SK-N-SH (cell line): ENCODE measurements around the gene VOPP1. TPM values are rescaled to one million over a fixed set of nuclear protein-coding genes. Genes with fewer than 3 reads are reported as not detected.

Experiments
- CTCF ChIA-PET: fragments of 300-600, 350-600 bp; formaldehyde crosslinking; extraction: SDS; loops from one replicate; lab custom pipeline; 2021; lab: Yijun Ruan, JAX
- POLR2A ChIA-PET: fragments of 350-600 bp; sonication (Branson Sonifier 250); formaldehyde crosslinking; extraction: SDS; loops from one replicate; lab custom pipeline; 2020; ENCODE audit warnings: antibody characterized with exemption, inconsistent platforms; lab: Yijun Ruan, JAX
- DNase-seq: peaks from one replicate; pipeline ENCODE4 v3.0.0; 2012
- H2AFZ ChIP-seq: fragments of 200-600 bp; sonication (generic); 2 replicates; pipeline ENCODE4 v1.8.1; 2016; ENCODE audit warnings: antibody characterized with exemption, mild to moderate bottlenecking, low read depth
- H3F3A ChIP-seq: fragments of 200-600 bp; sonication (generic); replicated peaks from 2 replicates; pipeline ENCODE3; 2016; ENCODE audit warnings: antibody characterized with exemption, mild to moderate bottlenecking; ENCODE audit not compliant: insufficient read depth
- H3K27ac ChIP-seq, 2 experiments: fragments of 200-500 bp in 1 of 2; fragments of 200-600 bp in 1 of 2; sonication (Bioruptor generic) in 1 of 2; sonication (generic), shearing (Covaris generic) in 1 of 2; 2 replicates each; pipeline versions ENCODE4 v1.5.1 to v1.6.1; 2014 to 2016; ENCODE audit warnings: low read depth in 2 of 2, inconsistent platforms in 1 of 2, low read length in 1 of 2, mild to moderate bottlenecking in 1 of 2, mixed read lengths in 1 of 2
- H3K27me3 ChIP-seq: fragments of 200-600 bp; sonication (generic), shearing (Covaris generic); 2 replicates; pipeline ENCODE4 v1.6.1; 2016; ENCODE audit warnings: mixed run types; ENCODE audit not compliant: insufficient read depth
- H3K36me3 ChIP-seq, 2 experiments: fragments of 200-500 bp in 1 of 2; fragments of 200-600 bp in 1 of 2; sonication (Bioruptor generic) in 1 of 2; sonication (generic) in 1 of 2; replicated peaks in 1 of 2; 2 replicates each; pipeline versions ENCODE3 to v1.5.1; 2014 to 2016; ENCODE audit warnings: low read length in 1 of 2, mild to moderate bottlenecking in 1 of 2; ENCODE audit not compliant: insufficient read depth in 2 of 2, control insufficient read depth in 1 of 2
- H3K4me1 ChIP-seq, 2 experiments: fragments of 200-500 bp in 1 of 2; fragments of 200-600 bp in 1 of 2; sonication (Bioruptor generic) in 1 of 2; sonication (generic), shearing (Covaris generic) in 1 of 2; 2 replicates each; pipeline versions ENCODE4 v1.5.1 to v1.6.1; 2014 to 2016; ENCODE audit warnings: low read depth in 1 of 2, low read length in 1 of 2, mixed run types in 1 of 2; ENCODE audit not compliant: insufficient read depth in 2 of 2, control insufficient read depth in 1 of 2
- H3K4me2 ChIP-seq: fragments of 200-600 bp; sonication (generic), shearing (Covaris generic); 2 replicates; pipeline ENCODE4 v1.6.1; 2017; ENCODE audit warnings: mixed run types
- H3K4me3 ChIP-seq, 2 experiments: fragments of 200-500 bp in 1 of 2; fragments of 200-600 bp in 1 of 2; sonication (Bioruptor generic) in 1 of 2; sonication (generic), shearing (Covaris generic) in 1 of 2; 2 replicates each; pipeline versions ENCODE4 v1.5.1 to v1.8.1; 2014 to 2016; ENCODE audit warnings: low read depth in 2 of 2, inconsistent platforms in 1 of 2, low read length in 1 of 2, mild to moderate bottlenecking in 1 of 2, mixed read lengths in 1 of 2, moderate library complexity in 1 of 2
- H3K79me2 ChIP-seq: fragments of 200-600 bp; sonication (generic); 2 replicates; pipeline ENCODE4 v1.8.1; 2017; ENCODE audit warnings: mild to moderate bottlenecking; ENCODE audit not compliant: insufficient read depth
- H3K9ac ChIP-seq: fragments of 200-600 bp; sonication (generic); 2 replicates; pipeline ENCODE4 v1.6.1; 2017; ENCODE audit warnings: mixed run types
- H3K9me2 ChIP-seq: fragments of 200-600 bp; sonication (generic); 2 replicates; pipeline ENCODE4 v1.6.1; 2017; ENCODE audit warnings: mixed run types
- H3K9me3 ChIP-seq: fragments of 200-600 bp; sonication (generic); 2 replicates; pipeline ENCODE4 v1.6.1; 2017; ENCODE audit warnings: mixed run types, mild to moderate bottlenecking, moderate library complexity
- H4K20me1 ChIP-seq: fragments of 200-600 bp; sonication (generic); 2 replicates; pipeline ENCODE4 v1.6.1; 2017; ENCODE audit warnings: mild to moderate bottlenecking, mixed run types; ENCODE audit not compliant: insufficient read depth
- ELF1 ChIP-seq: IDR thresholded peaks from 2 replicates; pipeline ENCODE4 v1.4.0; 2012
- EP300 ChIP-seq, 2 experiments: IDR thresholded peaks; 2 replicates each; pipeline versions ENCODE4 v1.4.0 to v1.6.1; 2012; ENCODE audit warnings: borderline replicate concordance in 1 of 2, low read depth in 1 of 2, low read length in 1 of 2
- FOXJ3 ChIP-seq: sonication (generic); formaldehyde crosslinking; IDR thresholded peaks from 2 replicates; pipeline ENCODE4 v1.5.1; 2020; ENCODE audit warnings: mild to moderate bottlenecking, missing genetic modification reagents
- FOXM1 ChIP-seq: IDR thresholded peaks from 2 replicates; pipeline ENCODE4 v1.4.0; 2012; ENCODE audit warnings: low read depth, mild to moderate bottlenecking
- IRF3 ChIP-seq: fragments of 150-350 bp; IDR thresholded peaks from 2 replicates; pipeline ENCODE4 v1.6.1; 2016; ENCODE audit warnings: mild to moderate bottlenecking, low read depth, low read length
- JUND ChIP-seq: IDR thresholded peaks from 2 replicates; pipeline ENCODE4 v1.4.0; 2012
- NRF1 ChIP-seq: IDR thresholded peaks from 2 replicates; pipeline ENCODE4 v1.6.1; 2012; ENCODE audit warnings: low read depth, mild to moderate bottlenecking, low read length
- RAD21 ChIP-seq: IDR thresholded peaks from 2 replicates; pipeline ENCODE4 v1.6.1; 2012; ENCODE audit warnings: mild to moderate bottlenecking, low read length
- REST ChIP-seq: IDR thresholded peaks from 2 replicates; pipeline ENCODE4 v1.6.1; 2012; ENCODE audit warnings: mild to moderate bottlenecking, low read depth, low read length, moderate library complexity
- RFX5 ChIP-seq: IDR thresholded peaks from 2 replicates; pipeline ENCODE4 v1.6.1; 2012; ENCODE audit warnings: mild to moderate bottlenecking, improper control_type of control experiment, low read length
- SMC3 ChIP-seq: IDR thresholded peaks from 2 replicates; pipeline ENCODE4 v1.6.1; 2012; ENCODE audit warnings: low read depth, low read length, improper control_type of control experiment
- TAF1 ChIP-seq: IDR thresholded peaks from 2 replicates; pipeline ENCODE4 v1.6.1; 2012; ENCODE audit warnings: low read depth, mild to moderate bottlenecking, low read length, moderate library complexity, borderline replicate concordance
- USF1 ChIP-seq: IDR thresholded peaks from 2 replicates; pipeline ENCODE4 v1.4.0; 2012; ENCODE audit warnings: low read depth, borderline replicate concordance
- WGBS: methylation state at CpG from one replicate; pipeline ENCODE4 v1.1.6; 2017; ENCODE audit warnings: low lambda C conversion rate; 5-methylcytosine and 5-hydroxymethylcytosine counted together
- polyA plus RNA-seq, 3 experiments: library from polyadenylated mRNA; depleted of rRNA; stranded (reverse); fragments of >200 nt; gene quantifications; 2 replicates each; pipeline ENCODE4 v1.2.3, GENCODE V29; 2012
- TF ChIP-seq, protein P1 (sequence below): IDR thresholded peaks from 2 replicates; pipeline ENCODE4 v1.4.0; 2012; ENCODE audit warnings: low read depth
- TF ChIP-seq, protein P2 (sequence below): fragments of 150-350 bp; IDR thresholded peaks from 2 replicates; pipeline ENCODE4 v1.6.1; 2017; ENCODE audit warnings: antibody characterized with exemption, low read length, low read depth, borderline replicate concordance
- TF ChIP-seq, protein P3 (sequence below): fragments of 200-600 bp; sonication (generic); IDR thresholded peaks from 2 replicates; pipeline ENCODE4 v1.6.1; 2017; ENCODE audit warnings: antibody characterized with exemption, mild to moderate bottlenecking, moderate library complexity

VOPP1 gene
- polyA plus RNA-seq, 1 of the 3 experiments (the other 2 are of a cell fraction): 69.5 TPM

DNA sequence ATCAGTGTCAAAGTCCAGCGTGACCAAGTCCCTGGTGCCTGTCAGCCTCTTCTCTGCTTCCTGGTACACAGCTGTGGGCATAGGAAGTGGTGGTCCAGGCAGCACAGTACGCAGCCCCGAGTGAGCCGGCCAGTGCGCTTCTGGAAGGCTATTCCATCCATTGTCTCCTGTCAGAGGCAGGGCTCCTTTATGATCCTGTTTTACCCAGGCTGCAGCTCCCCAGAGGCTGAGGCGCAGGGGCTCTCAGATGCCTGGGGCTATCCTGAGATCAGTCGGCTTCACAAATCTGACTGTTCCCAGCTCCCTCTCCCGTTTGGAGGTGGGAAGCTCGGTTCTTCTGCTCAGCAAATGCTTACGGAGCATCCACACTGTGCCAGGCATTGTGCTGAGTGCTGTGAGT, 136.8 kb downstream of the VOPP1 start:
- H3K9ac ChIP-seq: no peak overlapping the region
- ChIA-PET CTCF (interaction anchor here (0.7 to 2.8 kb wide), 6 partner anchors 20 to 180 kb away, joined by 3 to 6 read pairs (median 4); no protein-coding TSS in a partner anchor), POLR2A (no interaction called here)
- no peaks in the 10 kb centered on the region for H3K27me3 ChIP-seq
- H3K9me2 ChIP-seq: no peaks in the 10 kb centered on the region
- H3K4me2 ChIP-seq: no peak overlapping the region
- no peak for DNase-seq
- H3K9me3 ChIP-seq: no peaks in the 10 kb centered on the region
- H4K20me1 ChIP-seq: no peaks in the 10 kb centered on the region
- H3K4me3 ChIP-seq: no peak overlapping the region
- no peaks in the 10 kb centered on the region for H3F3A ChIP-seq
- H3K27ac ChIP-seq: no peak overlapping the region
- H3K79me2 ChIP-seq: no peaks in the 10 kb centered on the region
- TF ChIP-seq, protein P1, sequence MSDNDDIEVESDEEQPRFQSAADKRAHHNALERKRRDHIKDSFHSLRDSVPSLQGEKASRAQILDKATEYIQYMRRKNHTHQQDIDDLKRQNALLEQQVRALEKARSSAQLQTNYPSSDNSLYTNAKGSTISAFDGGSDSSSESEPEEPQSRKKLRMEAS: no peak
- no peak for TF ChIP-seq NRF1
- TF ChIP-seq TAF1: no peak
- no peak for TF ChIP-seq FOXJ3
- H2AFZ ChIP-seq: no peak overlapping the region
- peaks cover 10 to 22% of the 10 kb centered on the region in 2 experiments; a peak in 3 of 4 replicates for H3K4me1 ChIP-seq
- H3K36me3 ChIP-seq: peaks cover 0 to 16% of the 10 kb centered on the region in 2 experiments
- WGBS: 88% methylated on average over 3 of the region's 10 CpGs

DNA sequence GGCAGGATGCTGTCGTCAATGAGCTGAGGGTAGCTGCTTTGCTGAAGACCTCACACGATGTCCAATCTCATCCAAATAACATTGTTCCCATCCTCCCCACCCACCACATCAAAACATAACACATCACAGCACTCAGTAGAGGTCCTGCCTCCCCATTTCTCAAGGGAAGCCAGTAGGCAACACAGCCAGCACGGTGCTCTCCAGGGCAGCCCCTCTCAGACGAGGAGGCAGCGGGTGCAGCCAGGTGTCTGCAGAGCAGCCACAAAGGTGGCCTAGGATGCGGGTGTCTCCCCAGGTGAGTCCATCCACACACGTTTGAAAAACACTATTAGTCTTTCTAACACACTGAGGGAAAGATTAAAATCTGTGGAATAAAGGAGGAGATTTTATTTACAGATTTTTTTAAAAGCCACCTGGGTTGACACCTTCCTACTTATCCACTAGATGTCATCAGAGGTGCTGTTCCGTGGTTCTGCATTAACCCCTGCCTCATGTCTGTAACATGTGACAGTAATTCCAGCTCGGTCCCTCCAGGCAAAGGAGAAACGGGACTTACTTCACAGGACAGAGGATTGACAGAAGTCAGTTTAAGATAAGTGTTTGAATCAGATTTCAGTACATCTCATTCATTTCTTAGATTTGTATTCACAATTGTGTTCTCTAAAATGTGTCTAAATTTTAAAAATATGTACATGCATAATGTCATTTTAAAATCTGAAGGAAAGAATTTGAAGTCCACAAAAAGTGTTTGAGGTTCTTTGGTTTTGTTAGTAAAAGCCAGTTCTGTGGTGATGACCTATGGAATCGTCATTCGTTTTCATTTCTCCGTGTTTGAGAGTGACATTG, 139.1 kb downstream of the VOPP1 start:
- 72% methylated on average over 13 of the region's 13 CpGs for WGBS
- Histone ChIP-seq H3K9me3 (no peaks in the 10 kb centered on the region), H3K4me3 (no peak overlapping the region), H3F3A (no peaks in the 10 kb centered on the region), H3K4me2 (no peak overlapping the region), H3K79me2 (no peaks in the 10 kb centered on the region), H3K36me3 (peaks cover 0 to 24% of the 10 kb centered on the region in 2 experiments), H3K27ac (no peak overlapping the region), H2AFZ (no peak overlapping the region), H3K9me2 (no peaks in the 10 kb centered on the region), H4K20me1 (no peaks in the 10 kb centered on the region), H3K27me3 (no peaks in the 10 kb centered on the region), H3K4me1 (no peaks in the 10 kb centered on the region; a peak in 1 of 4 replicates), H3K9ac (no peak overlapping the region)
- peak; percentile 83 for DNase-seq
- POLR2A ChIA-PET: no interaction called here
- CTCF ChIA-PET: interaction anchor here (0.5 to 2.9 kb wide), 42 partner anchors 9 to 641 kb away, joined by 3 to 30 read pairs (median 5); partner anchors contain the start of gene VOPP1
- no peak for TF ChIP-seq IRF3
- no peak for TF ChIP-seq TAF1
- no peak for TF ChIP-seq ELF1
- no peak for TF ChIP-seq FOXJ3
- TF ChIP-seq, protein P2, sequence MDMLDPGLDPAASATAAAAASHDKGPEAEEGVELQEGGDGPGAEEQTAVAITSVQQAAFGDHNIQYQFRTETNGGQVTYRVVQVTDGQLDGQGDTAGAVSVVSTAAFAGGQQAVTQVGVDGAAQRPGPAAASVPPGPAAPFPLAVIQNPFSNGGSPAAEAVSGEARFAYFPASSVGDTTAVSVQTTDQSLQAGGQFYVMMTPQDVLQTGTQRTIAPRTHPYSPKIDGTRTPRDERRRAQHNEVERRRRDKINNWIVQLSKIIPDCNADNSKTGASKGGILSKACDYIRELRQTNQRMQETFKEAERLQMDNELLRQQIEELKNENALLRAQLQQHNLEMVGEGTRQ: no peak
- TF ChIP-seq EP300 (IDR thresholded peaks at IDR 0.05; ENCODE audit: borderline replicate concordance in 1 of 2, low read depth in 1 of 2, low read length in 1 of 2): no peak
- peak; percentile 85 for TF ChIP-seq SMC3
- TF ChIP-seq FOXM1: no peak
- 0 out of 2 replicates have a peak, but pooled peaks have one; percentile 49 for TF ChIP-seq RFX5
- TF ChIP-seq RAD21: peak; percentile 96
- TF ChIP-seq, protein P3, sequence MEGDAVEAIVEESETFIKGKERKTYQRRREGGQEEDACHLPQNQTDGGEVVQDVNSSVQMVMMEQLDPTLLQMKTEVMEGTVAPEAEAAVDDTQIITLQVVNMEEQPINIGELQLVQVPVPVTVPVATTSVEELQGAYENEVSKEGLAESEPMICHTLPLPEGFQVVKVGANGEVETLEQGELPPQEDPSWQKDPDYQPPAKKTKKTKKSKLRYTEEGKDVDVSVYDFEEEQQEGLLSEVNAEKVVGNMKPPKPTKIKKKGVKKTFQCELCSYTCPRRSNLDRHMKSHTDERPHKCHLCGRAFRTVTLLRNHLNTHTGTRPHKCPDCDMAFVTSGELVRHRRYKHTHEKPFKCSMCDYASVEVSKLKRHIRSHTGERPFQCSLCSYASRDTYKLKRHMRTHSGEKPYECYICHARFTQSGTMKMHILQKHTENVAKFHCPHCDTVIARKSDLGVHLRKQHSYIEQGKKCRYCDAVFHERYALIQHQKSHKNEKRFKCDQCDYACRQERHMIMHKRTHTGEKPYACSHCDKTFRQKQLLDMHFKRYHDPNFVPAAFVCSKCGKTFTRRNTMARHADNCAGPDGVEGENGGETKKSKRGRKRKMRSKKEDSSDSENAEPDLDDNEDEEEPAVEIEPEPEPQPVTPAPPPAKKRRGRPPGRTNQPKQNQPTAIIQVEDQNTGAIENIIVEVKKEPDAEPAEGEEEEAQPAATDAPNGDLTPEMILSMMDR: peak; percentile 67
- TF ChIP-seq, protein P1: no peak
- no peak for TF ChIP-seq JUND
- TF ChIP-seq USF1: peak; percentile 26; the same call in 1 of the 2 replicates
- no peak for TF ChIP-seq REST
